H1 (cell line): Measurements from ENCODE around the gene WDR1. TPM values are rescaled to one million over a fixed set of nuclear protein-coding genes. Genes with fewer than 3 reads are reported as not detected.

Experiments used
- CTCF ChIA-PET: fragments of 300-600 bp; sonication (Branson Sonifier 250); formaldehyde crosslinking; loops from one replicate; lab custom pipeline; 2021; ENCODE audit not compliant: partially characterized antibody; lab: Charles Lee
- POLR2A ChIA-PET: fragments of 300-600 bp; sonication (Branson Sonifier 250); formaldehyde crosslinking; loops from one replicate; lab custom pipeline; 2021; ENCODE audit warnings: inconsistent platforms; ENCODE audit not compliant: partially characterized antibody; lab: Charles Lee
- DNase-seq, 2 experiments: peaks; one replicate each; pipeline versions ENCODE4 v3.0.0 to v3.0.0-alpha.2; 2010 to 2022; ENCODE audit warnings: low spot score in 2 of 2, low read depth in 1 of 2, mixed read lengths in 1 of 2
- FAIRE-seq: peaks from 2 replicates; lab custom pipeline; 2011; peaks lifted over from hg19 to GRCh38; lab: Jason Lieb, UNC
- H2AFZ ChIP-seq: 2 replicates; pipeline ENCODE4 v1.8.1; 2012; ENCODE audit warnings: low read length, inconsistent platforms
- H2AK5ac ChIP-seq: 2 replicates; pipeline ENCODE4 v1.6.1; 2013; ENCODE audit warnings: low read depth, low read length
- H2BK120ac ChIP-seq: replicated peaks from 2 replicates; pipeline ENCODE3; 2013; ENCODE audit warnings: low read depth, low read length, inconsistent platforms
- H2BK12ac ChIP-seq: 2 replicates; pipeline ENCODE4 v1.6.1; 2013; ENCODE audit warnings: low read depth, low read length
- H2BK15ac ChIP-seq: 2 replicates; pipeline ENCODE4 v1.6.1; 2013; ENCODE audit warnings: low read length
- H2BK20ac ChIP-seq: 2 replicates; pipeline ENCODE4 v1.6.1; 2013; ENCODE audit warnings: low read length
- H2BK5ac ChIP-seq: 2 replicates; pipeline ENCODE4 v1.6.1; 2013; ENCODE audit warnings: low read depth, low read length
- H3K14ac ChIP-seq: 2 replicates; pipeline ENCODE4 v1.6.1; 2013; ENCODE audit warnings: inconsistent platforms; ENCODE audit not compliant: insufficient read length
- H3K18ac ChIP-seq: 2 replicates; pipeline ENCODE4 v1.6.1; 2013; ENCODE audit warnings: low read length; ENCODE audit errors: extremely low read depth
- H3K23ac ChIP-seq: 2 replicates; pipeline ENCODE4 v1.6.1; 2013; ENCODE audit warnings: inconsistent platforms; ENCODE audit not compliant: insufficient read length
- H3K23me2 ChIP-seq: 2 replicates; pipeline ENCODE4 v1.6.1; 2013; ENCODE audit warnings: low read depth, low read length
- H3K27ac ChIP-seq: 2 replicates; pipeline ENCODE4 v1.6.1; 2011; ENCODE audit warnings: low read depth, low read length, inconsistent platforms
- H3K27me3 ChIP-seq, 4 experiments: replicated peaks in 1 of 4; 1 replicate in 1 of 4; 2 replicates in 3 of 4; pipeline versions ENCODE4 v1.6.1 to v1.8.1; 2011 to 2013; ENCODE audit warnings: low read length in 3 of 4, mild to moderate bottlenecking in 3 of 4, inconsistent platforms in 2 of 4, mixed read lengths in 2 of 4, moderate library complexity in 1 of 4; ENCODE audit not compliant: control insufficient read depth in 3 of 4, insufficient read depth in 3 of 4; ENCODE audit errors: extremely low read depth in 1 of 4
- H3K36me3 ChIP-seq, 4 experiments: 2 replicates each; pipeline versions ENCODE4 v1.6.1 to v1.8.1; 2011 to 2013; ENCODE audit warnings: mild to moderate bottlenecking in 4 of 4, low read length in 3 of 4, moderate library complexity in 2 of 4, control low read depth in 1 of 4, inconsistent platforms in 1 of 4; ENCODE audit not compliant: insufficient read depth in 4 of 4, control insufficient read depth in 2 of 4
- H3K4ac ChIP-seq: replicated peaks from 2 replicates; pipeline ENCODE3; 2013; ENCODE audit warnings: low read length, low read depth, mixed read lengths, inconsistent platforms; ENCODE audit not compliant: insufficient read length
- H3K4me1 ChIP-seq, 4 experiments: replicated peaks in 1 of 4; 1 replicate in 1 of 4; 2 replicates in 3 of 4; pipeline versions ENCODE4 v1.6.1 to v1.8.1; 2011 to 2013; ENCODE audit warnings: low read length in 3 of 4, inconsistent platforms in 2 of 4, mixed read lengths in 1 of 4; ENCODE audit not compliant: insufficient read depth in 4 of 4, control insufficient read depth in 3 of 4
- H3K4me2 ChIP-seq, 2 experiments: 2 replicates each; pipeline versions ENCODE4 v1.6.1 to v1.8.1; 2011 to 2013; ENCODE audit warnings: low read depth in 2 of 2, low read length in 2 of 2, control low read depth in 1 of 2, inconsistent platforms in 1 of 2, mild to moderate bottlenecking in 1 of 2; ENCODE audit not compliant: insufficient read depth in 1 of 2
- H3K4me3 ChIP-seq, 4 experiments: fragments of 200-600, 300-600 bp in 1 of 4; sonication (generic), shearing (Covaris generic), sonication (Bioruptor Twin) in 1 of 4; 2 replicates each; pipeline versions ENCODE4 v1.5.1 to v1.8.1; 2011 to 2016; ENCODE audit warnings: low read length in 4 of 4, low read depth in 3 of 4, control low read depth in 2 of 4, inconsistent platforms in 2 of 4, mild to moderate bottlenecking in 2 of 4, mixed read lengths in 1 of 4, moderate library complexity in 1 of 4; ENCODE audit not compliant: insufficient read depth in 2 of 4; ENCODE audit errors: extremely low read depth in 1 of 4
- H3K56ac ChIP-seq: replicated peaks from 2 replicates; pipeline ENCODE3; 2013; ENCODE audit warnings: low read depth, mild to moderate bottlenecking, mixed read lengths, low read length, inconsistent platforms; ENCODE audit not compliant: insufficient read length
- H3K79me1 ChIP-seq: 2 replicates; pipeline ENCODE4 v1.6.1; 2013; ENCODE audit warnings: low read depth, low read length, control low read depth
- H3K79me2 ChIP-seq, 2 experiments: 2 replicates each; pipeline versions ENCODE4 v1.6.1 to v1.8.1; 2012 to 2013; ENCODE audit warnings: low read length in 2 of 2, mild to moderate bottlenecking in 2 of 2, inconsistent platforms in 1 of 2; ENCODE audit not compliant: insufficient read depth in 2 of 2, control insufficient read depth in 1 of 2
- H3K9ac ChIP-seq, 4 experiments: replicated peaks in 1 of 4; 1 replicate in 1 of 4; 2 replicates in 3 of 4; pipeline versions ENCODE4 v1.6.1 to v1.8.1; 2011 to 2013; ENCODE audit warnings: low read depth in 3 of 4, low read length in 3 of 4, control low read depth in 2 of 4, mild to moderate bottlenecking in 2 of 4, moderate library complexity in 2 of 4, inconsistent platforms in 1 of 4; ENCODE audit errors: extremely low read depth in 1 of 4
- H3K9me3 ChIP-seq, 2 experiments: 2 replicates each; pipeline versions ENCODE4 v1.6.1 to v1.8.1; 2012 to 2013; ENCODE audit warnings: mild to moderate bottlenecking in 2 of 2, moderate library complexity in 2 of 2, control low read depth in 1 of 2, inconsistent platforms in 1 of 2, low read depth in 1 of 2, low read length in 1 of 2, mixed read lengths in 1 of 2; ENCODE audit not compliant: insufficient read depth in 2 of 2
- H4K20me1 ChIP-seq, 2 experiments: replicated peaks in 1 of 2; 2 replicates each; pipeline versions ENCODE3 to v1.8.1; 2011 to 2013; ENCODE audit warnings: inconsistent platforms in 2 of 2, low read length in 2 of 2, mild to moderate bottlenecking in 1 of 2; ENCODE audit not compliant: insufficient read depth in 2 of 2, control insufficient read depth in 1 of 2
- H4K5ac ChIP-seq: 2 replicates; pipeline ENCODE4 v1.6.1; 2013; ENCODE audit warnings: low read length, low read depth, mixed read lengths, inconsistent platforms; ENCODE audit not compliant: insufficient read length
- H4K8ac ChIP-seq: 2 replicates; pipeline ENCODE4 v1.8.0; 2013; ENCODE audit warnings: mild to moderate bottlenecking, moderate library complexity, low read length, inconsistent platforms; ENCODE audit not compliant: insufficient read depth; ENCODE audit errors: extremely low read depth
- H4K91ac ChIP-seq: replicated peaks from 2 replicates; pipeline ENCODE3; 2013; ENCODE audit warnings: low read length, mixed read lengths, inconsistent platforms; ENCODE audit not compliant: insufficient read length
- KDM1A ChIP-seq: fragments of 200-600, 300-600 bp; sonication (generic); IDR thresholded peaks from 2 replicates; pipeline ENCODE4 v1.7.1; 2016; ENCODE audit warnings: mild to moderate bottlenecking, low read length, borderline replicate concordance
- ZNF274 ChIP-seq: IDR thresholded peaks from 2 replicates; pipeline ENCODE4 v1.7.0; 2012; ENCODE audit warnings: low read length, borderline replicate concordance; ENCODE audit errors: extremely low read depth
- WGBS, 2 experiments: shearing (Covaris generic) in 1 of 2; methylation state at CpG; one replicate each; pipeline versions ENCODE4 v1.1.6 to v1.1.7; 2013 to 2015; ENCODE audit warnings: low lambda C conversion rate in 2 of 2, mixed read lengths in 2 of 2, inconsistent platforms in 1 of 2, low coverage in 1 of 2, missing lambda C conversion rate in 1 of 2; ENCODE audit not compliant: insufficient replicate concordance in 2 of 2, insufficient coverage in 1 of 2, insufficient read length in 1 of 2; ENCODE audit errors: extremely low coverage in 1 of 2, missing lambda C conversion rate in 1 of 2; 5-methylcytosine and 5-hydroxymethylcytosine counted together
- polyA plus RNA-seq, 7 experiments: library from polyadenylated mRNA; depleted of rRNA in 3 of 7; stranded (reverse) in 5 of 7; unstranded in 2 of 7; fragments of >200 nt in 5 of 7; fragments of 200-250 nt in 2 of 7; gene quantifications; 1 replicate in 5 of 7; 2 replicates in 1 of 7; 4 replicates in 1 of 7; pipeline versions ENCODE4 v1.2.1 to v1.2.3, GENCODE V29; 2011 to 2013; ENCODE audit warnings: missing spikeins in 2 of 7, mixed read lengths in 2 of 7
- total RNA-seq: library from RNA; stranded (reverse); fragmentation: NEBNext Ultra II Directional; extraction: Animal tissue kit (Norgen Biotek cat#: 25700); gene quantifications from 2 replicates; pipeline ENCODE4 v1.2.1, GENCODE V29; 2021

Gene WDR1
- total and polyA plus RNA-seq, 2 of the 8 experiments (the other 6 are each of a cell fraction or from before 2014, with no cell fraction given), result 315 to 377 TPM

DNA sequence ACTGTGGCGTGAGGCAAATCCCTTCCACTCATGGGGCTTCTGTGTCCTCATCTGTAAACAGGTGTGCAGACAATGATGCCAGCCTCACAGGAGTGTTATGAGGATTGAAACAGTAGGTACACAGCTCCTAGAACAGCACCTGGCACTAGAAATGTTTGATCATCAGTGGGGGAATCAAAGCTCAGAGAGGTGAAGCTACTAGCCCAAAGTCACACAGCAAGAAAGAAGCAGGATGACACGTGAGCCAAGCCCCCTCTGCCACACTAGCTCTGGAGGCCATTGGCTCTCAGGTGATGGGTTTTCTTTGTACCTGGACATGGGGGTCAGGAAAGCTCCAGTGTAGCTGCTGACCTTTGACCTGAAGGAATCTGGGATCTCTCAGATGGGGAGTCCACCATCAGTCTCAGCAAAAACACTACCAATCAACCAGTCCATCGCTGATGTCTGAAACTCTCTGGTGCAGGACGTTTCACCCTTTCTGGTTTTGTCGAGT, 81.9 kb downstream of the WDR1 start:
- H3K4ac ChIP-seq, result no peak overlapping the region
- H3K79me1 ChIP-seq, result no peaks in the 10 kb centered on the region
- no peak overlapping the region for H3K23ac ChIP-seq
- H3K23me2 ChIP-seq, result no peaks in the 10 kb centered on the region
- CTCF ChIA-PET, result interaction anchor here (0.8 to 6.4 kb wide), 4 partner anchors 15 to 41 kb away, joined by 3 to 29 read pairs (median 14); no protein-coding TSS in a partner anchor
- no peak overlapping the region for H4K5ac ChIP-seq
- H2AFZ ChIP-seq, result no peak overlapping the region
- FAIRE-seq (no peak), DNase-seq (no peak)
- H2BK5ac ChIP-seq, result no peak overlapping the region; the same call in 1 of the 2 replicates
- H3K9me3 ChIP-seq, result no peaks in the 10 kb centered on the region
- H3K4me1 ChIP-seq, result no peaks in the 10 kb centered on the region
- no peak overlapping the region for H3K9ac ChIP-seq
- H4K8ac ChIP-seq, result no peak overlapping the region; the same call in 1 of the 2 replicates
- no peak overlapping the region for H2BK12ac ChIP-seq
- no peak overlapping the region for H3K4me3 ChIP-seq
- no peak overlapping the region for H4K91ac ChIP-seq
- no peak overlapping the region for H3K56ac ChIP-seq
- H3K27me3 ChIP-seq, result no peaks in the 10 kb centered on the region; a peak in 1 of 7 replicates
- no peaks in the 10 kb centered on the region for H4K20me1 ChIP-seq
- no peak overlapping the region for H2BK20ac ChIP-seq
- no peaks in the 10 kb centered on the region for H3K36me3 ChIP-seq
- H3K18ac ChIP-seq, result no peak overlapping the region
- WGBS, 2 experiments, result 81% methylated on average over 5 of the region's 5 CpGs; no CpG with 5 or more reads in 1 of the 2 experiments
- TF ChIP-seq ZNF274 (no peak), KDM1A (peak; percentile 72; the same call in 1 of the 2 replicates)
- no peak overlapping the region for H2BK120ac ChIP-seq
- no peak overlapping the region for H2BK15ac ChIP-seq
- H3K14ac ChIP-seq, result no peak overlapping the region
- no peak overlapping the region for H3K4me2 ChIP-seq
- no peak overlapping the region for H3K27ac ChIP-seq
- H3K79me2 ChIP-seq, result no peaks in the 10 kb centered on the region
- POLR2A ChIA-PET, result interaction anchor here (1.3 kb wide), 1 partner anchor 77 kb away, joined by 3 read pairs; no protein-coding TSS in a partner anchor
- no peak overlapping the region for H2AK5ac ChIP-seq
